ENCODE results near the gene DOK4.

Gene DOK4

DNA sequence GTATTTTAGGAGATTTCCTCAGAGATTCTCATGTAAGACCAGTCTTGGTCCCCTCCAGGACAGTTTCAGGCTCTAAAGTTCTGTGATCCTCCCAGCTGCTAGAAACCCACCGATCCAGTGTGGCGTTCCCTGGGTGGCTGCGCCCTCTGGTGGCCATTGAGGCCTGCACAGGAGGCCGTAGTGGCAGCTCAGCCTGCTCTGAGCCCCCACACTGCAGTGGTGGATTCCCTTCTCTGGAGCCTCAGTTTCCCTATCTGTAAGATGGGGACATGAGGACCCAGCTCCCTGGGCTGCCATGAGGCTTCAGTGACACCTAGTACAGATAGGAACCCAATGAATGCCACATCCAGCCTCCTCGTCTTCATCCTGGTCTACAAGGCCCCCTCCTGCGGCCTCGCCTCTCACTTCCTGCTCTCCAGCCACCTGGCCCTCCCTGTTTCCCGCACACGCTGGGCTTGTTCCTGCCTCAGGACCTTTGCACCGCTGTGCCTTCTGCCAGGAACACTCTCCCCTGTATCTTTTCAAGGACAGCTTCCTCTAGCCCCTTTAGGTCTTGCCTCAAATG, 33.6 kb upstream of the DOK4 start:
- TF ChIP-seq, protein P1, sequence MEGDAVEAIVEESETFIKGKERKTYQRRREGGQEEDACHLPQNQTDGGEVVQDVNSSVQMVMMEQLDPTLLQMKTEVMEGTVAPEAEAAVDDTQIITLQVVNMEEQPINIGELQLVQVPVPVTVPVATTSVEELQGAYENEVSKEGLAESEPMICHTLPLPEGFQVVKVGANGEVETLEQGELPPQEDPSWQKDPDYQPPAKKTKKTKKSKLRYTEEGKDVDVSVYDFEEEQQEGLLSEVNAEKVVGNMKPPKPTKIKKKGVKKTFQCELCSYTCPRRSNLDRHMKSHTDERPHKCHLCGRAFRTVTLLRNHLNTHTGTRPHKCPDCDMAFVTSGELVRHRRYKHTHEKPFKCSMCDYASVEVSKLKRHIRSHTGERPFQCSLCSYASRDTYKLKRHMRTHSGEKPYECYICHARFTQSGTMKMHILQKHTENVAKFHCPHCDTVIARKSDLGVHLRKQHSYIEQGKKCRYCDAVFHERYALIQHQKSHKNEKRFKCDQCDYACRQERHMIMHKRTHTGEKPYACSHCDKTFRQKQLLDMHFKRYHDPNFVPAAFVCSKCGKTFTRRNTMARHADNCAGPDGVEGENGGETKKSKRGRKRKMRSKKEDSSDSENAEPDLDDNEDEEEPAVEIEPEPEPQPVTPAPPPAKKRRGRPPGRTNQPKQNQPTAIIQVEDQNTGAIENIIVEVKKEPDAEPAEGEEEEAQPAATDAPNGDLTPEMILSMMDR (IDR thresholded peaks at IDR 0.05; ENCODE audit: extremely low read depth, insufficient read depth, missing control alignments) = peak; percentile 99
- peak; percentile 95 for DNase-seq (ENCODE audit: low spot score)
- in situ Hi-C loops (cut with MboI; ENCODE audit: low pct_unique_long_range_greater_than_20kb, low sequenced_read_pairs, unreplicated experiment) = no loop called here

DNA sequence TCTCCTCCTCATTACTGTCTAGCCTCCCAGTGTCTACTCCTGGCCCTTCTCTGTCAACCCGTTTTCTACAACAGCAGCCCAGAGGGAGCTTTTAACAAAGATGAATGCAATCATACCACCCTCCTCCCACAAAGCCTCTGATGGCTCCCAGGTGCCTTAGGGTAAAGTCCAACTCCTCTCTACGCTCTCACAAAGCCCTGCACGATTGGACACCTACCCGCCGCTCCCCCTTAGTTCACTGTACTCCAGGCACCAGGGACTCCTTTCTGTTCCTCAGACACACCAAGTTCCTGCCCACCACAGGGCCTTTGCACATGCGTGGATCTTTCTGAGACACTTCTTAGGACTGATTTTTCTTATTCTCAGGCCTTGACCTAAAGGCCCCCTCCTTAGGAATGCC, 32.6 kb upstream of the DOK4 start:
- TF ChIP-seq, protein P1 (IDR thresholded peaks at IDR 0.05; ENCODE audit: extremely low read depth, insufficient read depth, missing control alignments) = no peak
- in situ Hi-C loops (cut with MboI; ENCODE audit: low pct_unique_long_range_greater_than_20kb, low sequenced_read_pairs, unreplicated experiment) = no loop called here
- no peak for DNase-seq (ENCODE audit: low spot score)

DNA sequence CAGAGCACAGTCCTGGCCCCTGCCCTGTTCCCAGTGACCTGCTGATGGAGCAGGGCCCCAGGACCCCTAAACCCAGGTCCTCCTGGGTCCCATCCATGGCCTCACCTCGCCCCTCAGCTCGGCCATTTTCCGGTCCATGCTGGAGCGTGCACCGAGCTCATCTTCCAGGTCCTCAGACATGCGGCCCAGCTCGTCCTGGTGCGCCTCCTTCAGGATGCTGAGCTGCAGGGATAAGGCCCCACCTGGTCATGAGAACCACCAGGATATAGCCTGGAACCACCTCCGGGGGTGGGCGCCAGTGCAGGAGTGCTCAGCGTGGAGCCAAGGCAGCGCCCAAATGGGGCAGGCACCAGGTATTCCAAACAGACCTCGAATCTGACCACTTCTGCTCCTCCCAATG, 32.2 kb upstream of the DOK4 start:
- in situ Hi-C loops (cut with MboI; ENCODE audit: low pct_unique_long_range_greater_than_20kb, low sequenced_read_pairs, unreplicated experiment) = no loop called here
- DNase-seq (ENCODE audit: low spot score) = no peak
- TF ChIP-seq, protein P1 (IDR thresholded peaks at IDR 0.05; ENCODE audit: extremely low read depth, insufficient read depth, missing control alignments) = no peak

DNA sequence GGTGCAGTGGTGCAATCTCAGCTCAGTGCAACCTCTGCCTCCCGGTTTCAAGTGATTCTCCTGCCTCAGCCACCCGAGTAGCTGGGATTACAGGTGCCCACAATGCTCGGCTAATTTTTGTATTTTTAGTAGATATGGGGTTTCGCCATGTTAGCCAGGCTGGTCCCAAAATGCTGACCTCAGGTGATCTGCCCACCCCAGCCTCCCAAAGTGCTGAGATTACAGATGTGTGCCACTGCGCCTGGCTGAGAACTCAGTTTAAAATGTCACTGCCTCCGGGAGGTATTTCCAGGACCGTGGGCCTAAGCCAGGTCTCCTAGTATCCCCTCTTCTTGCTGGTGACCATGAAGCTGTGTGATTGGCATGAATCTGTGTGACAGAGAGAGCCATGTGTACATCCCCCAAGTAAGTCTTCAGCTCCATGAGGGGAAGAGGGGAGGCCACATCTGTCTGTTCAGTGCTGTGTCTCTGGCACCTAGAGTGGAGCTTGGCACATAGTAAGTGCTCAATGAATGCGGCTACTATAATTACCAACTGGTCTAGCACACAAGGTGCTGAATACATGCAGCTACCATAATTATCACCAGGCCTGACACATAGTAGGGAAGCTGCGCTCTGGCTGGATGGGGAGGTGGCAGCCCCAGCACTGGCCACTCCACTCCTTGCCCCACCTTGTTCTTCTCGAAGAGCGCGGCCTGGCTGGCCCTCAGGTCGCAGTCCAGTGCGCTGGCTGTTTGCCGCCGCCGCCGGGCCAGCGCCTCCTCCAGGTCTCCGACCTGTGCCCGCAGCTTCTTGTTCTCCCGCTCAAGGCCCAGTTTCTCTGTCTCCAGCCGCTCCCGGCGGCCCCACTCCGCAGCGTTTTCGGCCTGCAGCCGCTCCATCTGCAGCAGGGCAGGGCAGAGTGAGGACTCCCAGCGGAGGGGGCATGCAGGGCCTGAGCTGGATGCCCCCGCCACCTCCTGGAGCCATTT, 31.4 kb upstream of the DOK4 start:
- no peak for DNase-seq (ENCODE audit: low spot score)
- TF ChIP-seq, protein P1 (IDR thresholded peaks at IDR 0.05; ENCODE audit: extremely low read depth, insufficient read depth, missing control alignments) = no peak
- in situ Hi-C loops (cut with MboI; ENCODE audit: low pct_unique_long_range_greater_than_20kb, low sequenced_read_pairs, unreplicated experiment) = no loop called here

GRCh38 chr16:57516773-57517172, 30.5 kb upstream of the DOK4 start:
- DNase-seq (ENCODE audit: low spot score) = no peak
- in situ Hi-C loops (cut with MboI; ENCODE audit: low pct_unique_long_range_greater_than_20kb, low sequenced_read_pairs, unreplicated experiment) = no loop called here
- TF ChIP-seq, protein P1 (IDR thresholded peaks at IDR 0.05; ENCODE audit: extremely low read depth, insufficient read depth, missing control alignments) = no peak

DNA sequence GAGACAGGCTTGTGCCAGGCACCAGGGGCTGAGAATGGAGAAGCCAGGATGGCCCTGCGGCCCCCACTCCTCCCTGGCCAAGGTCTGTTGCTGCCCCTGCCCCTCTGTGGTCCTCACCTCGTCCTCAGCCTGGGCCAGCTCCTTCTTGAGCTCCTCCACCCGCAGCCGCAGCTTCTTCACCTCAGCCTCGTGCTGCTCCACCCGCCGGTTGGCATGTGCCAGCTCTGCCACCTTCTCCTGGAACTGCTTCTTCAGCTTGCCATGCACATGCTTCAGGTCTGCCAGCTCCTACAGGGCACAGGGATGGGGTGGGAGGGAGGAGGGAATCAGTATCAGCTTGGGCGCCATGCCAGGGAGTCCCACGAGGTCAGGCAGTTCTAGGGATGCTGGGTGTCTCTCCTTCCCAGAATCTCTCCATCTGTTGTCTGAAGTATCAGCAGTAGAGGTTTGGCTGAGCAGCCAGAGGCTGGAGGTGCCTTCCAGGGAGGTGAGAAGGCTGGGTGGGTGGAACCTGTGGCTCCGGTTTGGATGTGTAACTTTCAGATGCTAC, 30.0 kb upstream of the DOK4 start:
- no peak for DNase-seq (ENCODE audit: low spot score)
- in situ Hi-C loops (cut with MboI; ENCODE audit: low pct_unique_long_range_greater_than_20kb, low sequenced_read_pairs, unreplicated experiment) = no loop called here
- TF ChIP-seq, protein P1 (IDR thresholded peaks at IDR 0.05; ENCODE audit: extremely low read depth, insufficient read depth, missing control alignments) = no peak
